ENCODE data around the gene BIK.
"Not testable (repeated sequence)": the region's sequence is repeated elsewhere in the genome, so short reads cannot be mapped to it uniquely, and the experiment has no call there.

BIK gene

GRCh38 chr22:43135565-43135964, 25.0 kb downstream of the BIK start:
- no peak for DNase-seq (ENCODE audit: low read depth, low spot score)

GRCh38 chr22:43136255-43136654, 25.7 kb downstream of the BIK start:
- no peak for DNase-seq (ENCODE audit: low read depth, low spot score)

GRCh38 chr22:43136801-43137200, 26.3 kb downstream of the BIK start:
- no peak for DNase-seq (ENCODE audit: low read depth, low spot score)

- DNase-seq (ENCODE audit: low read depth, low spot score): peak; percentile 61
These were observed 32.5 kb downstream of the BIK start, which contains the start of gene MCAT for GRCh38 chr22:43142880-43143562. TSS of gene MCAT (minus strand) at chr22:43143398. CDS start at chr22:43143348, 50 bp downstream.

GRCh38 chr22:43144949-43145348, 34.4 kb downstream of the BIK start:
- no peak for DNase-seq (ENCODE audit: low read depth, low spot score)

- DNase-seq (ENCODE audit: low read depth, low spot score): not testable (repeated sequence)
These were observed 34.8 kb downstream of the BIK start for GRCh38 chr22:43145371-43145770.

GRCh38 chr22:43146332-43146731, 35.8 kb downstream of the BIK start:
- not testable (repeated sequence) for DNase-seq (ENCODE audit: low read depth, low spot score)

- DNase-seq (ENCODE audit: low read depth, low spot score): no peak
These were observed 37.3 kb downstream of the BIK start for GRCh38 chr22:43147821-43148220.

- no peak for DNase-seq (ENCODE audit: low read depth, low spot score)
These were observed 38.0 kb downstream of the BIK start for GRCh38 chr22:43148581-43148980.

GRCh38 chr22:43150731-43151206, 40.2 kb downstream of the BIK start:
- DNase-seq (ENCODE audit: low read depth, low spot score): no peak

GRCh38 chr22:43151251-43152002, 40.9 kb downstream of the BIK start, which contains the start of gene TSPO:
TSS of gene TSPO (plus strand) at chr22:43151559. CDS start at chr22:43159239, 7,680 bp downstream.
- DNase-seq (ENCODE audit: low read depth, low spot score): no peak

- no peak for DNase-seq (ENCODE audit: low read depth, low spot score)
These were observed 41.4 kb downstream of the BIK start for GRCh38 chr22:43152003-43152356.

GRCh38 chr22:43152357-43153071, 42.0 kb downstream of the BIK start:
- peak; percentile 23 for DNase-seq (ENCODE audit: low read depth, low spot score)

- DNase-seq (ENCODE audit: low read depth, low spot score): no peak
These were observed 43.3 kb downstream of the BIK start for GRCh38 chr22:43153899-43154298.

GRCh38 chr22:43154887-43155536, 44.5 kb downstream of the BIK start:
- no peak for DNase-seq (ENCODE audit: low read depth, low spot score)

GRCh38 chr22:43155789-43156188, 45.2 kb downstream of the BIK start:
- no peak for DNase-seq (ENCODE audit: low read depth, low spot score)

GRCh38 chr22:43156413-43156812, 45.9 kb downstream of the BIK start:
- no peak for DNase-seq (ENCODE audit: low read depth, low spot score)

- DNase-seq (ENCODE audit: low read depth, low spot score): no peak
These were observed 47.5 kb downstream of the BIK start for GRCh38 chr22:43157874-43158546.

GRCh38 chr22:43158778-43159483, 48.4 kb downstream of the BIK start:
- no peak for DNase-seq (ENCODE audit: low read depth, low spot score)

- DNase-seq (ENCODE audit: low read depth, low spot score): no peak
These were observed 49.1 kb downstream of the BIK start for GRCh38 chr22:43159484-43160178.
